Transverse colon (tissue), 4 donors: Measurements from ENCODE around the gene PACS2. TPM values are rescaled to one million over a fixed set of nuclear protein-coding genes. Genes with fewer than 3 reads are reported as not detected.

Experiments used
- DNase-seq: peaks from one replicate; pipeline ENCODE4 v3.0.0-alpha.2; 2019
- H3K27ac ChIP-seq, 4 donors: fragments of 200-600 bp; sonication (generic); 2 replicates each; pipeline ENCODE4 v1.5.1; 2016 to 2018; ENCODE audit warnings: inconsistent platforms in 4 of 4
- H3K27me3 ChIP-seq: fragments of 200-600 bp; sonication (generic); 2 replicates; pipeline ENCODE4 v1.5.1; 2017; ENCODE audit warnings: inconsistent platforms
- H3K36me3 ChIP-seq, 4 donors: fragments of 200-600 bp; sonication (generic); 2 replicates each; pipeline ENCODE4 v1.5.1; 2017 to 2019; ENCODE audit warnings: inconsistent platforms in 4 of 4
- H3K4me1 ChIP-seq, 4 donors: fragments of 200-600 bp; sonication (generic); 2 replicates each; pipeline ENCODE4 v1.5.1; 2017 to 2020; ENCODE audit warnings: inconsistent platforms in 4 of 4
- H3K4me3 ChIP-seq, 4 donors: fragments of 200-600 bp; sonication (generic); 1 replicate in 1 of 4; 2 replicates in 3 of 4; pipeline versions ENCODE4 v1.5.1 to v1.6.1; 2017 to 2019; ENCODE audit warnings: inconsistent platforms in 4 of 4
- H3K9me3 ChIP-seq, 2 donors: fragments of 200-600 bp; sonication (generic); 2 replicates each; pipeline ENCODE4 v1.5.1; 2017 to 2019; ENCODE audit warnings: inconsistent platforms in 2 of 2
- EP300 ChIP-seq: sonication (generic); formaldehyde crosslinking; IDR thresholded peaks from one replicate; pipeline ENCODE4 v1.6.1; 2017; ENCODE audit warnings: antibody characterized with exemption, low read depth
- POLR2A ChIP-seq: fragments of 450-650 bp; IDR thresholded peaks from one replicate; pipeline ENCODE4 v1.6.1; 2016; ENCODE audit warnings: antibody characterized with exemption, mild to moderate bottlenecking, moderate library complexity
- POLR2AphosphoS5 ChIP-seq, 3 donors: sonication (generic); formaldehyde crosslinking; IDR thresholded peaks; one replicate each; pipeline ENCODE4 v1.6.1; 2016; ENCODE audit warnings: antibody characterized with exemption in 3 of 3
- WGBS, 2 donors: methylation state at CpG; one replicate each; pipeline ENCODE4 v1.1.5; 2018; ENCODE audit warnings: low coverage in 1 of 2; 5-methylcytosine and 5-hydroxymethylcytosine counted together
- in situ Hi-C, 4 donors: fragments of 200-750 bp; cut with MboI; loops; one replicate each; pipeline versions ENCODE4 v1.15.0 to v1.15.1; 2017; ENCODE audit warnings: low sequenced_read_pairs in 3 of 4, low pct_ligation_motif_present in 1 of 4, low pct_unique_long_range_greater_than_20kb in 1 of 4
- intact Hi-C: fragments of 100-400 bp; cut with DNase I; formaldehyde crosslinking; loops from one replicate; pipeline ENCODE4 v1.15.1; 2023; ENCODE audit warnings: low total_unique reads
- total RNA-seq, 4 donors: library from RNA; depleted of rRNA; stranded (reverse); fragments of >200 nt; gene quantifications; one replicate each; pipeline ENCODE4 v1.1.0, GENCODE V29; 2016
- TF ChIP-seq, protein P1 (sequence below), 5 experiments: fragments of 200-600 bp in 3 of 5; fragments of 450-650 bp in 2 of 5; sonication (generic) in 3 of 5; IDR thresholded peaks; 1 replicate in 2 of 5; 2 replicates in 3 of 5; pipeline ENCODE4 v1.5.1; 2016 to 2017; ENCODE audit warnings: antibody characterized with exemption in 5 of 5, inconsistent platforms in 3 of 5, mild to moderate bottlenecking in 2 of 5, moderate library complexity in 1 of 5

The PACS2 gene
- total RNA-seq, 4 donors from 2014 or later = 63.0 to 249 (median 135) TPM

DNA sequence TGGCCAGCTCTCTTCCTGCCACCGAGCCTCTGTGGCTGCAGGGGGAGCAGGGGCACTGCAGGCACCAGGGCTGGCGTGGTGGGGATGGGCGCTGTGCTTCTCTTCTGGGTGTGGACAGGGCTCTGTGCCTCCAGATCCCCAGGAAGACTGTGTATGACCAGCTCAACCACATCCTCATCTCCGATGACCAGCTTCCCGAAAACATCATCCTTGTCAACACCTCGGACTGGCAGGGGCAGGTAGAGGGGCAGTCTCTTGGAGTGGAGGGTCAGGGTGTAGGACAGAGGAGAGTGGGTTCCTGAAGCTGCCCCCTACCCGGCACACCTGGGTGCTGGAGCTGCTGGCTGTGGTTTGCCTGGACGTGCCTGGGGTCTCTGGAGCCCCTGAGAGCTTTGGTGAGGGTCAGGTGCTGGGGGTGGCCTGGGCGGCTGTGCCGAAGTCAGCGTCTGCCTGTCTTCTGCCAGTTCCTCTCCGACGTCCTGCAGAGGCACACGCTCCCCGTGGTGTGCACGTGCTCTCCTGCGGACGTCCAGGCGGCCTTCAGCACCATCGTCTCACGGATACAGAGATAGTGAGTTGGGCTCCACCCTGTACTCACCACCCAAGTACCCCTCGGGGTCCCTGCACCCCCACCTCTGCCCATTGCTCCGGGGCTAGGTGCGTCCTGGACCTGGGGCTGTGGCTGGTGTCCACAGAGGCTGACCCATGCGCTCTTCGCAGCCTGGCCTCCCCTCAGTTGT lies 68.0 kb downstream of the PACS2 start:
- in situ Hi-C loops = no loop called here
- DNase-seq = no peak
- Histone ChIP-seq H3K36me3 (peaks cover 0 to 8% (median 0%) of the 10 kb centered on the region in 4 donors), H3K27me3 (no peaks in the 10 kb centered on the region), H3K9me3 (no peaks in the 10 kb centered on the region), H3K4me3 (no peak overlapping the region), H3K27ac (no peak overlapping the region), H3K4me1 (no peaks in the 10 kb centered on the region)
- intact Hi-C loops = no loop called here
- WGBS, 2 donors = 93% methylated on average over 26 of the region's 26 CpGs; no CpG with 5 or more reads in 1 of the 2 donors
- TF ChIP-seq, protein P1, sequence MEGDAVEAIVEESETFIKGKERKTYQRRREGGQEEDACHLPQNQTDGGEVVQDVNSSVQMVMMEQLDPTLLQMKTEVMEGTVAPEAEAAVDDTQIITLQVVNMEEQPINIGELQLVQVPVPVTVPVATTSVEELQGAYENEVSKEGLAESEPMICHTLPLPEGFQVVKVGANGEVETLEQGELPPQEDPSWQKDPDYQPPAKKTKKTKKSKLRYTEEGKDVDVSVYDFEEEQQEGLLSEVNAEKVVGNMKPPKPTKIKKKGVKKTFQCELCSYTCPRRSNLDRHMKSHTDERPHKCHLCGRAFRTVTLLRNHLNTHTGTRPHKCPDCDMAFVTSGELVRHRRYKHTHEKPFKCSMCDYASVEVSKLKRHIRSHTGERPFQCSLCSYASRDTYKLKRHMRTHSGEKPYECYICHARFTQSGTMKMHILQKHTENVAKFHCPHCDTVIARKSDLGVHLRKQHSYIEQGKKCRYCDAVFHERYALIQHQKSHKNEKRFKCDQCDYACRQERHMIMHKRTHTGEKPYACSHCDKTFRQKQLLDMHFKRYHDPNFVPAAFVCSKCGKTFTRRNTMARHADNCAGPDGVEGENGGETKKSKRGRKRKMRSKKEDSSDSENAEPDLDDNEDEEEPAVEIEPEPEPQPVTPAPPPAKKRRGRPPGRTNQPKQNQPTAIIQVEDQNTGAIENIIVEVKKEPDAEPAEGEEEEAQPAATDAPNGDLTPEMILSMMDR (IDR thresholded peaks at IDR 0.05) = no peak
- TF ChIP-seq POLR2A = no peak
- no peak for TF ChIP-seq EP300
- TF ChIP-seq POLR2AphosphoS5 (IDR thresholded peaks at IDR 0.05) = no peak

- Histone ChIP-seq H3K27ac (no peak overlapping the region), H3K4me3 (no peak overlapping the region), H3K27me3 (no peaks in the 10 kb centered on the region), H3K9me3 (no peaks in the 10 kb centered on the region), H3K4me1 (no peaks in the 10 kb centered on the region), H3K36me3 (peaks cover 0 to 8% (median 0%) of the 10 kb centered on the region in 4 donors)
- in situ Hi-C loops (no loop called here), intact Hi-C loops (no loop called here)
- TF ChIP-seq POLR2A (no peak), POLR2AphosphoS5 (IDR thresholded peaks at IDR 0.05) (no peak), EP300 (no peak)
- TF ChIP-seq, protein P1 (IDR thresholded peaks at IDR 0.05) = no peak
- 95% methylated on average over 32 of the region's 32 CpGs; no CpG with 5 or more reads in 1 of the 2 donors for WGBS, 2 donors
- no peak for DNase-seq
These were observed 68.7 kb downstream of the PACS2 start for GRCh38 chr14:105383083-105383730.

DNA sequence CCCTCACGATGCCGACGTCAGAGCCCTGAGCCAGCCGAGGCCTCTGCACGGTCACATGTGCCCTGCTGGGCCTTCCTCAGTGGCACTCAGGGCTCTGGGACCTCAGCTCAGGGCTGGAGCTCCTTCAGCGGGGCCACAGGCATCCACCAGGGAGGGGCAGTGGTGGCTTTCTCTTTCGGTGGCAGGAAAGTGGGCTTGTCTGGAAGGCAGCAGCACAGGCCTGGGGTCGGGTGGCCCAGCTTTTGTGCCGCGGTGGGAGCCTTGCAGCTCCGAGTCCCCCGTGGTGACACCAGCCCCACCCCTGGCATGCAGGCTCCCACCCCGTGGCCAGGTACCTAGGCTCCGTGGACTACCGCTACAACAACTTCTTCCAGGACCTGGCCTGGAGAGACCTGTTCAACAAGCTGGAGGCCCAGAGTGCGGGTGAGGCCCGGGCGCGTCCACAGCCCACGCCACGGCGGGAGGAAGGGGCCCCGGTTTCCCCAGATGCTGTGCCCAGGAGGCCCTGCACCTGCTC lies 69.6 kb downstream of the PACS2 start:
- H3K27me3 ChIP-seq = no peaks in the 10 kb centered on the region
- in situ Hi-C loops (no loop called here), intact Hi-C loops (no loop called here)
- 70 to 92% methylated on average over 2 to 20 of the region's 23 CpGs for WGBS, 2 donors
- H3K9me3 ChIP-seq = no peaks in the 10 kb centered on the region
- peaks cover 0 to 8% (median 0%) of the 10 kb centered on the region in 4 donors for H3K36me3 ChIP-seq
- no peak overlapping the region for H3K27ac ChIP-seq
- TF ChIP-seq POLR2AphosphoS5 (IDR thresholded peaks at IDR 0.05) (no peak), POLR2A (no peak), EP300 (no peak)
- TF ChIP-seq, protein P1 (IDR thresholded peaks at IDR 0.05) = no peak
- H3K4me1 ChIP-seq = no peaks in the 10 kb centered on the region
- no peak overlapping the region for H3K4me3 ChIP-seq
- no peak for DNase-seq

- in situ Hi-C loops (no loop called here), intact Hi-C loops (no loop called here)
- Histone ChIP-seq H3K36me3 (peaks cover 0 to 8% (median 0%) of the 10 kb centered on the region in 4 donors), H3K9me3 (no peaks in the 10 kb centered on the region), H3K4me3 (no peak overlapping the region), H3K27ac (no peak overlapping the region), H3K27me3 (no peaks in the 10 kb centered on the region), H3K4me1 (no peaks in the 10 kb centered on the region)
- WGBS, 2 donors = 95% methylated on average over 29 of the region's 29 CpGs; no CpG with 5 or more reads in 1 of the 2 donors
- TF ChIP-seq POLR2AphosphoS5 (IDR thresholded peaks at IDR 0.05) (no peak), EP300 (no peak), POLR2A (no peak)
- TF ChIP-seq, protein P1 (IDR thresholded peaks at IDR 0.05) = no peak
- DNase-seq = no peak
These were observed 70.2 kb downstream of the PACS2 start for GRCh38 chr14:105384605-105385321.
